HG02759 (cell line): Measurements from ENCODE around the gene IFNL4.
"Not testable (repeated sequence)": the region's sequence is repeated elsewhere in the genome, so short reads cannot be mapped to it uniquely, and the experiment has no call there.

Experiments
- ATAC-seq: cut with Tn5 transposase; IDR thresholded peaks from one replicate; pipeline ENCODE4 v1.9.1; 2021; ENCODE audit warnings: mild to moderate bottlenecking, moderate library complexity; ENCODE audit not compliant: unreplicated experiment

IFNL4 gene

DNA sequence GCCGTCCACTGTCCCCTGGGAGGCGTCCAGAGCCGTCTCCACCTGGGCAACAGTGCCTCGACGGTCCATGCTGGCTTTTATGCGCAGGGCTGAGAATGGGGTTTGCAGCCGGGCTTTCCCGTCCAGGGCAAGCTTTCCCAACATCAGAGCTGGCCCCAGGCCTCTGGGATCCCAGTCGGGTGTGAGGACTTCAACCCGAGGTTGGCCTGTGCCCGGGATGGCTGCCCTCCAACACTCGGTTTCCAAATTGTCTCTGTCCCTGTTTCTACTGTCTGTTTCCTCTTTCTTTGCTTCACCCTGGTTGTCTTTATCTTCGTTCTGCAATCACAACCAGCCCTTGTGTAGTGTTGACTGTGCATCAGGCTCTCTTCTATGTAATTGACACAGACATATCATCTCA is at the start of gene IFNL4:
TSS of gene IFNL4 (minus strand) at position 51 of the 400 bp plus-strand sequence.
- no peak for ATAC-seq

DNA sequence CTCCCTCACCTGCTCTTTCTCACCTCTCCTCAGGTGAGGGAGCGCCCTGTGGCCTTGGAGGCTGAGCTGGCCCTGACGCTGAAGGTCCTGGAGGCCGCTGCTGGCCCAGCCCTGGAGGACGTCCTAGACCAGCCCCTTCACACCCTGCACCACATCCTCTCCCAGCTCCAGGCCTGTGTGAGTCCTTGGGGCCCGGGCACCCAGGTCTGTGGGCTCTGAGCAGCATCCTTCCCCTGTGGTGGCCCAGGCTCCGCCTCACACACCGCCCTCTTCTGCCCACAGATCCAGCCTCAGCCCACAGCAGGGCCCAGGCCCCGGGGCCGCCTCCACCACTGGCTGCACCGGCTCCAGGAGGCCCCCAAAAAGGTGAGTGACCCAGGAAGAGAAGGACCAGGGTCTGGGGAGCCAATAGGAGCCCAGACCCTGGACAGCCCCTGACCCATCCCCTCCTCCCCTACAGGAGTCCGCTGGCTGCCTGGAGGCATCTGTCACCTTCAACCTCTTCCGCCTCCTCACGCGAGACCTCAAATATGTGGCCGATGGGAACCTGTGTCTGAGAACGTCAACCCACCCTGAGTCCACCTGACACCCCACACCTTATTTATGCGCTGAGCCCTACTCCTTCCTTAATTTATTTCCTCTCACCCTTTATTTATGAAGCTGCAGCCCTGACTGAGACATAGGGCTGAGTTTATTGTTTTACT is 49.4 kb upstream of the IFNL4 start:
- ATAC-seq: no peak

DNA sequence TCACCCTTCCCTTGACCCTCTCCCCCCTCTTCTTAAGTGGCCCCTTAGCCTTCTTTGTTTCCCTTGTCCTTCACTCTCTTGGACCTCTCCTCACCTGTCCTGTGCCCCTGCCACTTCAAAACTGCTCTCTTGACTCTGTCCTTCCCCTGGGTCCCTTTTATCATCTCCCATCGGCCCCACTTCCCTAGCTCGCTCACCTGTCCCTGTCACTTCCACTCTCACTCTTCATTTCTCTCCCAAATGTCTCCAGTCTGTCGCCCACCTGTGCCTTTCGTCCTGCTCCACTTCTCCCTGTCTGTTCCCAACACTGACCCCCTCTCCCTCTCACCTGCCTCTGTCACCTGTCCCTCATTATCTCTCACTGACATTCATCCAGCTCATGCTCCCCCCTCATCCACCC is 48.2 kb upstream of the IFNL4 start:
- no peak for ATAC-seq

DNA sequence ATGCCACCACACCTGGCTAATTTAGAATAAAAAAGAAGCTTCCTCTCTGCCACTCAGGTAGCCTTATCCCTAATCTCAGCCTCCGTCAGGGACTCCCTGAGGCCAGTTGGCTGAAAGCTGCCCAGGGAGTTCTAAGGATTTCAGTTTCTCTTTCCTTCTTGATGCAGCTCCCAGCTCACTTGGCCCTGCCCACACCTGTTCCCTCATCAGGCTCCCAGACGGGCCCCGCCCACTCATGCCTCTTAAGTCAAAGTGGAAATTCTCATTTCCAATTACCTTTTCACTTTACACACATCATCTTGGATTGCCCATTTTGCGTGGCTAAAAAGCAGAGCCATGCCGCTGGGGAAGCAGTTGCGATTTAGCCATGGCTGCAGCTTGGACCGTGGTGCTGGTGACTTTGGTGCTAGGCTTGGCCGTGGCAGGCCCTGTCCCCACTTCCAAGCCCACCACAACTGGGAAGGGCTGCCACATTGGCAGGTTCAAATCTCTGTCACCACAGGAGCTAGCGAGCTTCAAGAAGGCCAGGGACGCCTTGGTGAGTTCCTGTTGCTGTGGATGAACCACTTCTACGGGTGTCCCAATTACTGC is 47.5 kb upstream of the IFNL4 start, which contains the start of gene IFNL1:
TSS of gene IFNL1 (plus strand) at position 353 of the 591 bp plus-strand sequence. CDS start at position 368, 15 bp downstream.
- ATAC-seq: no peak

DNA sequence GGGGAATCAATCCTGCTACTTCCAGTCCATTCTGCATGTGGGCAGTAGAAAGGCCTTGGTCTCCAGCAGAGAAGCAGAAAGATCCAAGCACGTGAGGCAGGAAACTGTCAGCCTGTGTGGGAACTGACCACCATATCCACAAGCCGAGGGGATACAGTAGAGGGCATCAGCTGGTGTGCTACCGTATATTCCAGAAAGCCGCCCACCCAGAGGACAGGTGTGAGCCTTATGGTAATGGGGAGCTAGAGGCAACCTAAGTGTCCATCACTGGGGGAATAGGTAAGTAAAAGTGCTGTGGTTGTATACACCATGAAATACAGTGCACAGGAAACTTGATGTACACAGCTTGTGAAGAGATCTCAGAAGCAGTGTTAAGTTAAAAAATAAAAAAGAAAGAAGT is 44.7 kb upstream of the IFNL4 start:
- no peak for ATAC-seq

DNA sequence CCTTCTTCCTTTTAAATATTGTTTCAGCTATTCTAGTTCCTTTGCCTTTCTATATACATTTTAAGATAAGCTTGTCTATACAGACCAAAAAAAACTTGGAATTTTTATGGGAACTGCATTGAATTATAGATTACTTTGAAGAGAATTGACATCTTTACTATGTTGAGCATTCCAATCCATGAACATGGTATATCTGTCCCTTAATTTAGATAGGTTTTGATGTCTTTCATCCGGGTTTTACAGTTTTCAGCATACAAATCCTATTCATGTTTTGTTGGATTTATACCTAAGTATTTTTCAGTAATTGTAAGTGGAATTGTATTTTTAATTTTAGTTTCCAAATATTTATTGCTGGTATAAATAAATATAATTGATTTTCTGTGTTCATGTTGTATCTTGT is 35.4 kb upstream of the IFNL4 start:
- no peak for ATAC-seq

DNA sequence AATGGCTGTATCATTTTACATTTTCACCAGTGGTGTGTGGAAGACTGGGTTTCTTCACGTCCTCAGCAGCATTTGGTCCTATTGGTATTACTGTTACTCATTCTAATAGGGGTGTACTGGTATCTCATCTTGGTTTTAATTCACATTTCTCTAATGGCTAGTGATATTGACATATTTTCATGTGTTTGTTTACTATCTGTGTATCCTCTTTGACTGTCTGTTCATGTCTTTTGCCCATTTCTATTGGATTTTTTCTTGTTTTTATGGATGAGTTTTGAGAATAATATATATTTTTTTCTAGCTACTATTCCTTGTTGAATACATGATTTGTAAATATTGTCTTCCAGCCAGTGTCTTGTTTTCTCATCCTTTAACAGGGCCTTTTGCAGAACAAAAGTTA is 33.4 kb upstream of the IFNL4 start:
- ATAC-seq: no peak

DNA sequence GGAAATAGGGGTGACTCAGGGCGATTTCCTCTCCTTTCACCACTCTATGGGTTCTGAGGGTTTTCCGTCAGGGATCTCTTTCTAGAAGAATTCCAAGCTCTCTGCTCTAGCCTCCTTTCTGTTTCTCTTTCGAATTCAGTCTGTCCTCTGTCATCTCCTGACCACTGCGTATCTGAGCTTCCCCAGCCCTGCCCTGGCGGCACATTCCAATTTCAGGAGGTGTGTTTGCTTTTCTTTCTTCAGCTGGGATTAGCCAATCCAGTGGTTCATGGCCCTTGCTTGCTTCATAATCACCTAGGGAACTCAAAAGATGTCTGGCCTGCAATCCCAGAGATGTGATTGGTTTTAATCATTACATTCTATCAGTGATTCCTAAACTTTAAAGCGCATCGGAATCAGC is 28.9 kb upstream of the IFNL4 start:
- ATAC-seq: no peak

DNA sequence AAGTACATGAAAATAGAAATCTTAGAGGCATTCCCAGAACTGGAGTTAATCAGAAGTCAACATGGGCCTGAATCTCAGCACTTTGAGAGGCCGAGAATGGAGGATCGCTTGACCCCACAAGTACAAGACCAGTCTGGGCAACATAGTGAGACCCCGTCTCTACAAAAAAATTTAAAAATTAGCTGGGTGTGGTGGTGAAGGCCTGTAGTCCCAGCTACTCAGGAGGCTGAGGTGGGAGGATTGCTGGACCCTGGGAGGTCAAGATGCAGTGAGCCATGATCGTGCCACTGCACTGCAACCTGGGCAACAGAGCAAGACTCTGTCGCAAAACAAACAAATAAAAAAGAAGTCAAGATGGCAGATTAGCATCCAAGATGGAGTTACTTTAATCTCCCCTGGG is 28.1 kb upstream of the IFNL4 start:
- ATAC-seq: no peak

DNA sequence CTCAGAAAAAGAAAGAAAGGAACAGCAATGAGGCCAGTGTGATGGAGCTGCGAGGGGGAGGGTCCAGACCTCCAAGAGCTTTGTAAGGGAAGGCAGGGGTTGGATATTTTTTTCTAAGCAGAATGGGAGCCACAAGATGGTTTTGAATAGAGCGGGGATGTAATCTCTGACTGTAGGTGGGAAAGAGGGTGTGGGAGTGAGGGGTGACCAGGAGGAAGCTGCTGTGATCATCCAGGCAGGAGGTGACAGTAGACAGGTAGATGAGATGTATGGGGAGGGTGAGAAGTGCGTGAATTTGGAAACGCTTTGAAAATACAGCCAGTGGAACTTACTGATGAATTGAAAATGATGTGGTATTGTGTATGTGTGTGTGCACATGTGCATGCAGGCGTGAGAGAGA is 26.9 kb upstream of the IFNL4 start:
- no peak for ATAC-seq

DNA sequence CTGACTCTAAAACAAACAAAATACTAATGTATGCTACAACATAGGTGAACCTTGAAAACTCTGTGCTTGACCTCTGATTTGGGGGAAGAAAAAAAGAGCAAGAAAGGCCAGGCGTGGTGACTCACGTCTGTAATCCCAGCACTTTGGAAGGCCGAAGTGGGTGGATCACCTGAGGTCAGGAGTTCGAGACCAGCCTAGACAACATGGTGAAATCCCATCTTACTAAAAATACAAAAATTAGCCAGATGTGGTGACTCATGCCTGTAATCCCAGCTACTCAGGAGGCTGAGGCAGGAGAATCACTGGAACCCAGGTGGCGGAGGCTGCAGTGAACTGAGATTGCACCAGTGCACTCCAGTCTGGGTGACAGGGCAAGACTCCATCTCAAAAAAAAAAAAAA is 25.2 kb upstream of the IFNL4 start:
- ATAC-seq: not testable (repeated sequence)

DNA sequence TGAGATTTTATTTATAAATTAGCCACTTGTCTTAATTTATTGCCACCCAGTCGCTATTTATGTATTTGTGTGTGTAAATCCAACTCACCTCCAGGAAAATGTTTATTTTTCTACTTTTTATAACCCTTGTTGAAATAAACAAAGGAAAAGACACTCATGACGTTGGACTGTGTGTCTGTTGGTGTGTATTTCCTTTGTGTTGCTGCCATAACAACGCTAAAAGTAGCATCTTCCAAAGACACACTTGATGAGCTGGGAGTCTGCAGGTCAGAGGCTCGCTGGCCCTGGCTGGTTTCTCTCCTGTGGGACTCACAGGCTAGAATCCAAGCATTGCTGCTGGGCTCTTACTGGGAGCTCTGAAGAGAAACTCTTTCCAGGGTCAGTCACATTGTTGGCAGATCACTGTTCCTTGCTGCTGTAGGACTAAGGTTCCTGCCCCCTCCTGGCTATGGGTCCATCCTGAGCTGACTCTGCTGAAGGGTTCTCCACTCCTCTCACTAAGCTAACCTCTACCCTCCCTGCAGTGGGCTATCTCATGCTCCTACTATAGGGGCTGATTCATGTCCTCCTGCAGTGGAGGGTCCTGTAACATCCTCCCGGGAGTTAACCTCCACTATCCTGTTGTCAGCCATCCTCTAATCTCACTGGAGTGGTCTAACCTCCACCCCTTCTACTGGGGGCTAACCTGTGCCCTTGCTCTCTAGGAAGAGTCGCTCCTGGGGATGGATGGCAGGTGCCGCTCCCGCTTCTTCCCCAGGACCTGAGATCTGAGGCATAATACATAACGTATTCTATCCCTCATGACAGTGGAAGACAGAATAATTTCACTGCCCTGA is 21.6 kb upstream of the IFNL4 start:
- no peak for ATAC-seq

DNA sequence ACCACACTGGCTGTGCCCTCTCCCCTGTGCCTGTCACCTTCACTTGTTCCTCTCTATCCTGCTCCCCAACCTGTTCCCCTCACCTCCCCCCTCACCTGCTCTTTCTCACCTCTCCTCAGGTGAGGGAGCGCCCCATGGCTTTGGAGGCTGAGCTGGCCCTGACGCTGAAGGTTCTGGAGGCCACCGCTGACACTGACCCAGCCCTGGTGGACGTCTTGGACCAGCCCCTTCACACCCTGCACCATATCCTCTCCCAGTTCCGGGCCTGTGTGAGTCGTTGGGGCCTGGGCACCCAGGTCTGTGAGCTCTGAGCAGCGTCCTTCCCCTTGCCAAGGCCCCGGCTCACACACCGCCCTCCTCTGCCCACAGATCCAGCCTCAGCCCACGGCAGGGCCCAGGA is 20.7 kb upstream of the IFNL4 start:
- not testable (repeated sequence) for ATAC-seq

DNA sequence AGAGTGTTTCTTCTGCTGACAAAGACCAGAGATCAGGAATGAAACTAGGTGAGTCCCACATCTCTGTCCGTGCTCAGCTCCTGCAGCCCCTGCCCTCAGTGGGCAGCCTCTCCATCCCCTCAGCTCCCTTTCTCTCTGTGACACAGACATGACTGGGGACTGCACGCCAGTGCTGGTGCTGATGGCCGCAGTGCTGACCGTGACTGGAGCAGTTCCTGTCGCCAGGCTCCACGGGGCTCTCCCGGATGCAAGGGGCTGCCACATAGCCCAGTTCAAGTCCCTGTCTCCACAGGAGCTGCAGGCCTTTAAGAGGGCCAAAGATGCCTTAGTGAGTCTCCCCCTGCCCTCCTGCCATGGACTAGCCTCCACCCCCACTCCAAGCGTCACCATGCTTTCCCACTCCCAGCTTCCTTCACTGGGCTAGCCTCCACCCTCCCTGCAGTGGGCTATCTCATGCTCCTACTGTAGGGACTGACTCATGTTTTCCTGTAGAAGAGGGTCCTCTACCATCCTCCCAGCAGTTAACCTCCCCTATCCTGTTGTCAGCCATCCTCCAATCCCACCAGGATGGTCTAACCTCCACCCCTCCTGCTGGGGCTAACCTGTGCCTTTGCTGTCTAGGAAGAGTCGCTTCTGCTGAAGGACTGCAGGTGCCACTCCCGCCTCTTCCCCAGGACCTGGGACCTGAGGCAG is 20.0 kb upstream of the IFNL4 start:
- ATAC-seq: not testable (repeated sequence)

DNA sequence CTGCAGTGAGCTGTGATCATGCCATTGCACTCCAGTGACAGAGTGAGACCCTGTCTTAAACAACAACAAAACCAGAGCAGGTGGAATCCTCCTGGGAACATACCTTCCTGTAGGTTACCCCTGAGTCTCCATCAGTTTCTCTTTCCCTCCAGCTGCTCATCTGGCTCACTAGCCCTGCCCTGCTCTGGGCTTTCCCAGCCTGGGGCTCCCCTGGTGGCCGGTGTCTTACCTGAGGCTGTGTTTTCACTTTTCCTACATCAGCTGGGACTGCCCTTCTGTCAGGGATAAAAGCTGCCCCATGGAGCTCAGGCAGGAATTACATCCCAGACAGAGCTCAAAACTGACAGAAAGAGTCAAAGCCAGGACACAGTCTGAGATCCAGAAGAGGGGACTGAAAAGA is 19.4 kb upstream of the IFNL4 start, which contains the start of gene IFNL2:
TSS of gene IFNL2 (plus strand) at position 312 of the 400 bp plus-strand sequence. CDS start 173 bp downstream, outside the sequence.
- ATAC-seq: not testable (repeated sequence)

DNA sequence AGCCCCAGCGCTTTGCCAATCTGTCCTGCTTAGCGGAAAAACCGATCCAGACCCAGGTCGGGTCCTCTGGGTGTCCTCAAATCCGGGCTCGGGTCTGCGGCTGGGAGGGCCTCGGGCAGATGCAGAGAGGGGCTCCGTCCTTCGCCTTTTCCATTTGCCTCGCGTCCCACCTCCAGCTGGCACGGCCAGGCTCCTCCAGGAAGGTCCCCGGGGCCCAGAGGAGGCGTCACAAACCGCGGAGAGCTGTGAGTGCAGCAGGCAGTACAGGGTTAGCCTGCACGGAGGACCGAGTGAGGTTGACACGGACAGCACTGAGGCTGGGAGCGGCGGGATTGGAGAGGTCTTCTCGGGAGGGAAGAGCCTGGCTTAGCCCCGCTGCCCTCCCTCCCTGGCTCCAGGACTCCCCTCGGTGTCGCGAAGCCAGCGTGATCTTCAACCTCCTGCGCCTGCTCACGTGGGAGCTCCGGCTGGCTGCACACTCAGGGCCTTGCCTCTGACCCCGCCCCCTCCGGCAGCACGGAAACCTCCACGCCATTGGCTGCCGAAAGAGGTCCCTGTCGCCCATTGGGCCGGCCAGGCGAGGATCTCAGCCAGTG is 16.8 kb upstream of the IFNL4 start:
- ATAC-seq: no peak

DNA sequence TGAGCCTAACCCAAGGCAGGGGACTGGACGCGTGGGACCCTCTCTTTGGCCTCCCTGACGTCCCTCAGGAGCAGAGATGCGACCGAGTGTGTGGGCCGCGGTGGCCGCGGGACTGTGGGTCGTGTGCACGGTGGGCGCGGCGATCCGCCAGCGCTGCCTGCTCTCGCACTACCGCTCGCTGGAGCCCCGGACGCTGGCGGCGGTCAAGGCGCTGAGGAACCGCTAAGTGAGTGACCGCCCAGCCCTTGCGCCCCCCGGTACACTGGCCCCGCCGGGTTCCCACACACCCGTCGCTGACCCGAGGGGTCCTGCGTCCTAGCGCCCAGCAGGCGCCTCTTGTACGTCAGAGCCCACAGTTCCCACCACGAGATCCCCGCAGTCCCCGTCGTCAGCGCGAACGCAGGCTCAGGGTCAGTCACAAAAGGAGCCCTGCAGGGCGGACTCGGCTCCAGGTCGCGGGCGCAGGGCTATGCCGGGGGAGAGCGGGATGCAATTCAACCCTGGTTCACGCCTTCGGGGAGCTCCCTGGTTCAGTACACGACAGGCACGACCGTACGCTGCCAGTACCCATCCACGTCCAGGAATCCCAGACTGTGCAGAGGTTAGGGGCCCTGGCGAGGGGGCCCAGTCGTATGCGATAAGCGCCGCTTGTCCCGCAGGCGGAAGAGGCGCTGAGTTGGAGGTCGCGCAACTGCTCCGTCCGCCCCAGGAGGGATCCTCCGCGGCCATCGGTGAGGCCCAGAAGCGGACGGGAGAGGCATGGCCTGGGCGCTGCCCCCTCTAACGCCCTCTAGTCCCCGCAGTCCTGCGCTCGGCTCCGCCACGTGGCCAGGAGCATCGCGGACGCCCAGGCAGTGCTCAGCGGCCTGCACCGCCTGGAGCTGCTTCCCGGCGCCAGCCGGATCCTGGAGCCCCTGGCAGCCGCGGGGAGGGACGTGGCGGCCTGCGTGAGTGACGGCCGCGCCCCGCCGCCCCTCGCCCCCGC is 15.9 kb upstream of the IFNL4 start:
- ATAC-seq: no peak

DNA sequence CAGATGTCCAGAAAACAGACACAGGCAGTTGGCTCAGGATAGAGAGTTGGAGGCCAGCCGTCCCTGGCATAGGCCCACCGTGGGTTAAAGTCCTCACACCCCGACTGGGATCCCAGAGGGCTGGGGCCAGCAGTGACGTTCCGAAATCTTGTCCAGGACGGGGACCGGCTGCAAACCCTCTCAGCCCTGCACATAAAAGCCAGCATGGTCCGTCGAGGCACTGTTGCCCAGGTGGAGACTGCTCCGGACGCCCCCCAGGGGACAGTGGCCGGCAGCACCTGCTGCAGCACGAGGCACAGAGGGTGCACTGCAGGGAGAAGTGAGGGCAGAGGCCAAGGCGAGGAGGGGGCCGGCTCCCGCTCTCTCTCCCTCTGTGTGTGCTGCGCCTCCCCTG is 15.3 kb upstream of the IFNL4 start:
- ATAC-seq: no peak

DNA sequence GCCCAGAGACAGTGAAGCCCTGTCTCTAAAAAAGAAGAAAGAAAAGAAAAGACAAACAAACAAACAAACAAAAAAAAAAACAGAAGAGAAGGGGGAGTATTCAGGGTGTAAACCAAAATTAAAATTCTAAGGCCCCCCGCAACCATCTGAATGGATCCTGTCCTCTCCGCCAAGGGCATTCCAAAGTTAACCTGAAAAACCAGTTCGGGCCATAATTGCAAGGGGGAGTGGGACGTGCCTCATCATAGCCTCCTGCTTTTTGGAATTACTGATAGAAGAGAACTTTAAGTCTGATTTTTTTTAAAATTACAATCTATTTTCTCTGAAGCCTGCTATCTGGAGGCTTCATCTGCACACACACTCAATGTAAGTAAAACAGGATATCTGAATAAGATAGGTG is 13.8 kb upstream of the IFNL4 start:
- ATAC-seq: no peak

DNA sequence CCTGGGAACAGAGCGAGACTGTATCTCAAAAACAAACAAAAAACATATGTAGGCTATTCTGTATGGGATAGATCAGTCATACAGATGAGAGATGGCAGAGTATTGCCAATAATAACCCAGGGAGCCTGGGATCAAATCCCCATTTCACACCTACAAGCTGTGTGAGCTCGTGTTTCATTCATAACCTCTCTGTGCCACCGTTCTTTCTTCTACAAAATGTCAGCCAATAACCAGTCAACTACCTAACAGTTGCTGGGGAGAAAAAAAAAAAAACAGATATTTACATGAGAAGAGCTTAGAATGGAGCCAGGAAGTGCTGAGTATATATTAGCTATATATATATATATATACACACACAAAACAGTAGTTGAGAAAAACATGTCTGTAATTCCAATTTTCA is 13.0 kb upstream of the IFNL4 start:
- no peak for ATAC-seq
